Neutrophil (primary cell): ENCODE data around the gene SNRNP40.

ENCODE experiments used
- H3K27ac ChIP-seq: fragments of 200-600 bp; sonication (generic); 2 replicates; pipeline ENCODE4 v1.5.1; 2016; ENCODE audit warnings: mild to moderate bottlenecking, moderate library complexity
- H3K27me3 ChIP-seq: fragments of 200-600 bp; sonication (generic); 2 replicates; pipeline ENCODE4 v1.6.0; 2016; ENCODE audit warnings: mild to moderate bottlenecking
- H3K36me3 ChIP-seq: fragments of 200-600 bp; sonication (generic); 2 replicates; pipeline ENCODE4 v1.5.1; 2017
- H3K4me1 ChIP-seq, 2 experiments: fragments of 200-600 bp in 1 of 2; sonication (generic) in 1 of 2; 1 replicate in 1 of 2; 2 replicates in 1 of 2; pipeline versions ENCODE4 v1.5.1 to v1.6.1; 2013 to 2016; ENCODE audit warnings: low read depth in 1 of 2, low read length in 1 of 2, mild to moderate bottlenecking in 1 of 2, moderate library complexity in 1 of 2; ENCODE audit not compliant: control insufficient read depth in 1 of 2, insufficient read depth in 1 of 2
- H3K4me3 ChIP-seq, 2 experiments: fragments of 200-600 bp in 1 of 2; sonication (generic) in 1 of 2; 1 replicate in 1 of 2; 2 replicates in 1 of 2; pipeline ENCODE4 v1.5.1; 2013 to 2016; ENCODE audit warnings: low read depth in 1 of 2, low read length in 1 of 2, mild to moderate bottlenecking in 1 of 2, moderate library complexity in 1 of 2
- H3K9me3 ChIP-seq: fragments of 200-600 bp; sonication (generic); 2 replicates; pipeline ENCODE4 v1.5.1; 2016
- CTCF ChIP-seq: fragments of 200-600 bp; sonication (generic); IDR thresholded peaks from 2 replicates; pipeline ENCODE4 v1.5.1; 2016; ENCODE audit warnings: antibody characterized with exemption

The SNRNP40 gene

GRCh38 chr1:31310198-31310597, 13.6 kb upstream of the SNRNP40 start:
- Histone ChIP-seq H3K4me1 (no peaks in the 10 kb centered on the region), H3K27ac (no peak overlapping the region), H3K9me3 (no peaks in the 10 kb centered on the region), H3K4me3 (no peak overlapping the region), H3K27me3 (no peaks in the 10 kb centered on the region), H3K36me3 (peaks cover 52% of the 10 kb centered on the region)
- TF ChIP-seq CTCF, result no peak

GRCh38 chr1:31308036-31308435, 11.4 kb upstream of the SNRNP40 start:
- Histone ChIP-seq H3K9me3 (no peaks in the 10 kb centered on the region), H3K27me3 (no peaks in the 10 kb centered on the region), H3K27ac (no peak overlapping the region), H3K36me3 (peaks cover 32% of the 10 kb centered on the region), H3K4me1 (no peaks in the 10 kb centered on the region), H3K4me3 (no peak overlapping the region)
- no peak for TF ChIP-seq CTCF

GRCh38 chr1:31306278-31306677, 9.7 kb upstream of the SNRNP40 start:
- no peaks in the 10 kb centered on the region for H3K9me3 ChIP-seq
- H3K4me1 ChIP-seq, result no peaks in the 10 kb centered on the region
- H3K36me3 ChIP-seq, result peaks cover 14% of the 10 kb centered on the region
- TF ChIP-seq CTCF, result no peak
- no peak overlapping the region for H3K27ac ChIP-seq
- H3K4me3 ChIP-seq, result no peak overlapping the region
- H3K27me3 ChIP-seq, result no peaks in the 10 kb centered on the region

GRCh38 chr1:31302709-31303441, 6.3 kb upstream of the SNRNP40 start:
- H3K9me3 ChIP-seq, result no peaks in the 10 kb centered on the region
- H3K27ac ChIP-seq, result no peak overlapping the region
- H3K4me1 ChIP-seq, result peaks cover 13 to 25% of the 10 kb centered on the region in 2 experiments
- no peaks in the 10 kb centered on the region for H3K27me3 ChIP-seq
- H3K36me3 ChIP-seq, result no peaks in the 10 kb centered on the region
- no peak for TF ChIP-seq CTCF
- H3K4me3 ChIP-seq, result no peak overlapping the region

GRCh38 chr1:31300193-31300592, 3.6 kb upstream of the SNRNP40 start:
- no peak overlapping the region for H3K27ac ChIP-seq
- H3K4me1 ChIP-seq, result peaks cover 32 to 45% of the 10 kb centered on the region in 2 experiments
- no peak overlapping the region for H3K4me3 ChIP-seq
- no peaks in the 10 kb centered on the region for H3K27me3 ChIP-seq
- no peak for TF ChIP-seq CTCF
- H3K9me3 ChIP-seq, result no peaks in the 10 kb centered on the region
- no peaks in the 10 kb centered on the region for H3K36me3 ChIP-seq
